Measurements from ENCODE around the gene STAB2.

Gene STAB2

GRCh38 chr12:103696101-103696500, 109.0 kb downstream of the STAB2 start:
- peaks cover 5% of the 10 kb centered on the region for H3K4me1 ChIP-seq (ENCODE audit: low read depth, poor library complexity, severe bottlenecking)
- no peak overlapping the region for H3K4me3 ChIP-seq (IDR thresholded peaks at IDR 0.05; ENCODE audit: insufficient read depth, low read depth, low read length)
- no peaks in the 10 kb centered on the region for H3K36me3 ChIP-seq (ENCODE audit: insufficient read depth)
- no peak overlapping the region for H3K27ac ChIP-seq
- H4K20me1 ChIP-seq (ENCODE audit: insufficient read depth): no peaks in the 10 kb centered on the region
- H3K79me2 ChIP-seq (ENCODE audit: insufficient read depth, low read depth): no peaks in the 10 kb centered on the region
- H2AFZ ChIP-seq (ENCODE audit: low read depth): no peak overlapping the region
- TF ChIP-seq CTCF (conservative IDR thresholded peaks at IDR 0.05; ENCODE audit: low read depth, low read length): no peak
- no peaks in the 10 kb centered on the region for H3K27me3 ChIP-seq (ENCODE audit: insufficient read depth, low read depth)
- no peak overlapping the region for H3K9ac ChIP-seq
- H3K4me2 ChIP-seq: no peak overlapping the region

- Histone ChIP-seq H3K4me2 (no peak overlapping the region), H3K27me3 (ENCODE audit: insufficient read depth, low read depth) (no peaks in the 10 kb centered on the region), H3K4me1 (ENCODE audit: low read depth, poor library complexity, severe bottlenecking) (peaks cover 5% of the 10 kb centered on the region), H3K27ac (no peak overlapping the region), H3K9ac (no peak overlapping the region), H3K4me3 (IDR thresholded peaks at IDR 0.05; ENCODE audit: insufficient read depth, low read depth, low read length) (no peak overlapping the region), H3K36me3 (ENCODE audit: insufficient read depth) (no peaks in the 10 kb centered on the region), H3K79me2 (ENCODE audit: insufficient read depth, low read depth) (no peaks in the 10 kb centered on the region), H2AFZ (ENCODE audit: low read depth) (no peak overlapping the region), H4K20me1 (ENCODE audit: insufficient read depth) (no peaks in the 10 kb centered on the region)
- no peak for TF ChIP-seq CTCF (conservative IDR thresholded peaks at IDR 0.05; ENCODE audit: low read depth, low read length)
Observed at GRCh38 chr12:103697971-103698751, 111.1 kb downstream of the STAB2 start.

- H3K4me2 ChIP-seq: no peak overlapping the region
- no peaks in the 10 kb centered on the region for H3K36me3 ChIP-seq (ENCODE audit: insufficient read depth)
- no peak overlapping the region for H3K4me3 ChIP-seq (IDR thresholded peaks at IDR 0.05; ENCODE audit: insufficient read depth, low read depth, low read length)
Observed at GRCh38 chr12:103698752-103699560, 111.9 kb downstream of the STAB2 start.

GRCh38 chr12:103705098-103705497, 118.0 kb downstream of the STAB2 start:
- no peak overlapping the region for H3K27ac ChIP-seq
- no peaks in the 10 kb centered on the region for H3K36me3 ChIP-seq (ENCODE audit: insufficient read depth)
- no peaks in the 10 kb centered on the region for H3K4me1 ChIP-seq (ENCODE audit: low read depth, poor library complexity, severe bottlenecking)
- H3K4me3 ChIP-seq (IDR thresholded peaks at IDR 0.05; ENCODE audit: insufficient read depth, low read depth, low read length): no peak overlapping the region
- no peaks in the 10 kb centered on the region for H3K79me2 ChIP-seq (ENCODE audit: insufficient read depth, low read depth)
- no peak overlapping the region for H2AFZ ChIP-seq (ENCODE audit: low read depth)
- no peaks in the 10 kb centered on the region for H4K20me1 ChIP-seq (ENCODE audit: insufficient read depth)
- H3K27me3 ChIP-seq (ENCODE audit: insufficient read depth, low read depth): no peaks in the 10 kb centered on the region
- H3K9ac ChIP-seq: no peak overlapping the region
- H3K4me2 ChIP-seq: no peak overlapping the region
- TF ChIP-seq CTCF (conservative IDR thresholded peaks at IDR 0.05; ENCODE audit: low read depth, low read length): no peak

More at GRCh38 chr12:103698752-103699560, 111.9 kb downstream of the STAB2 start:
- Histone ChIP-seq H3K4me1 (ENCODE audit: low read depth, poor library complexity, severe bottlenecking) (peaks cover 5% of the 10 kb centered on the region), H3K27me3 (ENCODE audit: insufficient read depth, low read depth) (no peaks in the 10 kb centered on the region), H2AFZ (ENCODE audit: low read depth) (no peak overlapping the region), H3K79me2 (ENCODE audit: insufficient read depth, low read depth) (no peaks in the 10 kb centered on the region), H4K20me1 (ENCODE audit: insufficient read depth) (no peaks in the 10 kb centered on the region), H3K9ac (no peak overlapping the region), H3K27ac (no peak overlapping the region)
- TF ChIP-seq CTCF (conservative IDR thresholded peaks at IDR 0.05; ENCODE audit: low read depth, low read length): no peak

All from KMS-11 (cell line).